Activated naive CD4-positive, alpha-beta T cell treated with anti-CD3 and anti-CD28 coated beads, Interleukin-2, amount 50 U/mL, for 72 hours (primary cell): Measurements from ENCODE around the gene EMC8. TPM values are rescaled to one million over a fixed set of nuclear protein-coding genes. Genes with fewer than 3 reads are reported as not detected.
A peak's percentile ranks its signal among the peaks of the same experiment; 100 is the strongest.
"Not testable (repeated sequence)": the region's sequence is repeated elsewhere in the genome, so short reads cannot be mapped to it uniquely, and the experiment has no call there.

Source experiments
- ATAC-seq, 2 donors: fragments of 150-1000 bp; cut with Tn5 transposase; 2 replicates each; pipeline ENCODE4 v1.10.0; 2021; ENCODE audit warnings: mild to moderate bottlenecking in 2 of 2, moderate library complexity in 2 of 2
- DNase-seq, 2 donors: peaks; one replicate each; pipeline ENCODE4 v3.0.0; 2021 to 2022; ENCODE audit warnings: low spot score in 2 of 2
- H3K27ac Mint-ChIP-seq, 2 donors: one replicate each; pipeline ENCODE4 v1.8.0; 2022; ENCODE audit warnings: mild to moderate bottlenecking in 2 of 2, mixed read lengths in 2 of 2
- H3K36me3 Mint-ChIP-seq, 2 donors: one replicate each; pipeline ENCODE4 v1.8.0; 2022; ENCODE audit warnings: mixed read lengths in 2 of 2
- H3K9me3 Mint-ChIP-seq, 2 donors: one replicate each; pipeline ENCODE4 v1.8.0; 2022; ENCODE audit warnings: mixed read lengths in 2 of 2
- total RNA-seq, 2 donors: library from RNA; stranded (reverse); gene quantifications; one replicate each; pipeline ENCODE4 v1.2.3, GENCODE V29; 2022

Gene EMC8
- total RNA-seq, 2 donors from 2014 or later: 31.0 to 38.6 TPM

- Mint-ChIP-seq H3K27ac (no peak overlapping the region), H3K36me3 (peaks cover 0 to under 1% of the 10 kb centered on the region in 2 donors), H3K9me3 (no peaks in the 10 kb centered on the region)
- ATAC-seq: no peak
- no peak for DNase-seq
These were observed 24.1 kb upstream of the EMC8 start for GRCh38 chr16:85823328-85823920.

- no peak for DNase-seq
- Mint-ChIP-seq H3K27ac (no peak overlapping the region), H3K36me3 (no peaks in the 10 kb centered on the region), H3K9me3 (no peaks in the 10 kb centered on the region)
- no peak for ATAC-seq
These were observed 22.8 kb upstream of the EMC8 start for GRCh38 chr16:85822145-85822544.

GRCh38 chr16:85821390-85822135, 22.2 kb upstream of the EMC8 start:
- DNase-seq: peak; percentile 76 to 93
- Mint-ChIP-seq H3K36me3 (no peaks in the 10 kb centered on the region), H3K9me3 (no peaks in the 10 kb centered on the region), H3K27ac (no peak overlapping the region)
- ATAC-seq: peak; percentile 88 to 90

- no peaks in the 10 kb centered on the region for H3K9me3 Mint-ChIP-seq
- DNase-seq: no peak
- no peak overlapping the region for H3K27ac Mint-ChIP-seq
- no peaks in the 10 kb centered on the region for H3K36me3 Mint-ChIP-seq
- ATAC-seq: peak in 1 of 2 donors; percentile 31
These were observed 21.4 kb upstream of the EMC8 start for GRCh38 chr16:85820604-85821372.

GRCh38 chr16:85819771-85820170, 20.4 kb upstream of the EMC8 start:
- Mint-ChIP-seq H3K9me3 (no peaks in the 10 kb centered on the region), H3K27ac (no peak overlapping the region), H3K36me3 (no peaks in the 10 kb centered on the region)
- DNase-seq (no peak), ATAC-seq (no peak)

GRCh38 chr16:85819245-85819644, 19.9 kb upstream of the EMC8 start:
- DNase-seq (peak; percentile 73 to 91), ATAC-seq (peak; percentile 78 to 79)
- no peaks in the 10 kb centered on the region for H3K36me3 Mint-ChIP-seq
- H3K9me3 Mint-ChIP-seq: no peaks in the 10 kb centered on the region
- no peak overlapping the region for H3K27ac Mint-ChIP-seq

GRCh38 chr16:85817195-85817594, 17.9 kb upstream of the EMC8 start:
- not testable (repeated sequence) for ATAC-seq, DNase-seq, H3K36me3 Mint-ChIP-seq, H3K9me3 Mint-ChIP-seq, H3K27ac Mint-ChIP-seq

- DNase-seq: peak in 1 of 2 donors; percentile 45
- Mint-ChIP-seq H3K9me3 (no peaks in the 10 kb centered on the region), H3K36me3 (no peaks in the 10 kb centered on the region)
These were observed 16.8 kb upstream of the EMC8 start for GRCh38 chr16:85816159-85816558.

GRCh38 chr16:85812811-85813700, 13.7 kb upstream of the EMC8 start:
- H3K36me3 Mint-ChIP-seq: no peaks in the 10 kb centered on the region
- ATAC-seq: no peak

More at GRCh38 chr16:85816159-85816558, 16.8 kb upstream of the EMC8 start:
- H3K27ac Mint-ChIP-seq: no peak overlapping the region
- no peak for ATAC-seq

GRCh38 chr16:85812031-85812807, 12.9 kb upstream of the EMC8 start:
- Mint-ChIP-seq H3K36me3 (no peaks in the 10 kb centered on the region), H3K9me3 (no peaks in the 10 kb centered on the region), H3K27ac (no peak overlapping the region)
- DNase-seq (no peak), ATAC-seq (no peak)

More at GRCh38 chr16:85812811-85813700, 13.7 kb upstream of the EMC8 start:
- DNase-seq: no peak
- H3K27ac Mint-ChIP-seq: no peak overlapping the region
- H3K9me3 Mint-ChIP-seq: no peaks in the 10 kb centered on the region

- Mint-ChIP-seq H3K36me3 (peaks cover 6 to 13% of the 10 kb centered on the region in 2 donors), H3K9me3 (no peaks in the 10 kb centered on the region), H3K27ac (peak overlapping the region in 1 of 2 donors; percentile 51)
- DNase-seq (no peak), ATAC-seq (no peak)
These were observed 11.4 kb upstream of the EMC8 start for GRCh38 chr16:85810742-85811115.

- DNase-seq (no peak), ATAC-seq (no peak)
- Mint-ChIP-seq H3K36me3 (peaks cover 11 to 18% of the 10 kb centered on the region in 2 donors), H3K9me3 (no peaks in the 10 kb centered on the region), H3K27ac (no peak overlapping the region)
These were observed 10.9 kb upstream of the EMC8 start for GRCh38 chr16:85810097-85810741.

GRCh38 chr16:85809645-85810044, 10.3 kb upstream of the EMC8 start:
- Mint-ChIP-seq H3K36me3 (peaks cover 15 to 24% of the 10 kb centered on the region in 2 donors), H3K9me3 (no peaks in the 10 kb centered on the region), H3K27ac (no peak overlapping the region)
- ATAC-seq (no peak), DNase-seq (no peak)

GRCh38 chr16:85808926-85809325, 9.6 kb upstream of the EMC8 start:
- Mint-ChIP-seq H3K9me3 (no peaks in the 10 kb centered on the region), H3K27ac (peak overlapping the region in 1 of 2 donors; percentile 29), H3K36me3 (peaks cover 18 to 27% of the 10 kb centered on the region in 2 donors)
- no peak for DNase-seq
- no peak for ATAC-seq

GRCh38 chr16:85808104-85808503, 8.8 kb upstream of the EMC8 start:
- not testable (repeated sequence) for H3K27ac Mint-ChIP-seq, DNase-seq, H3K9me3 Mint-ChIP-seq, ATAC-seq
- peaks cover 22 to 35% of the 10 kb centered on the region in 2 donors for H3K36me3 Mint-ChIP-seq
